ENCODE measurements around the gene FNBP1.
"Not testable (repeated sequence)": the region's sequence is repeated elsewhere in the genome, so short reads cannot be mapped to it uniquely, and the experiment has no call there.

FNBP1 gene

DNA sequence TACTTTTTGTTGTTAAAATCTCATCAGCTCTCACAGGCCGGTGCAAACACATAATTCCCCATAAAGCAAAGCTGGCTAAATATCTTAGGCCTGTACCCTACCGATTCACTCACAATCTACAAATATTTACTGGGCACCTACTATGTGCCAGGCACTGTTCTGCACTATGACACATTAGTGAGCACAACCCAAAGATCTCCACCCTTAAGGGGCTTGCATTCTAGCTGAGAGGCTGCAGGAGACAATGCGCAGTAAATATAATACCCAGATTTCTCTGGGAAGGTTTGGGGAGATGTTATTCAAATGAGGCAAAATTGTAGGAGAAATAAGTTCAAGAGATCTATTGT is 53.7 kb downstream of the FNBP1 start:
- no peak for DNase-seq

DNA sequence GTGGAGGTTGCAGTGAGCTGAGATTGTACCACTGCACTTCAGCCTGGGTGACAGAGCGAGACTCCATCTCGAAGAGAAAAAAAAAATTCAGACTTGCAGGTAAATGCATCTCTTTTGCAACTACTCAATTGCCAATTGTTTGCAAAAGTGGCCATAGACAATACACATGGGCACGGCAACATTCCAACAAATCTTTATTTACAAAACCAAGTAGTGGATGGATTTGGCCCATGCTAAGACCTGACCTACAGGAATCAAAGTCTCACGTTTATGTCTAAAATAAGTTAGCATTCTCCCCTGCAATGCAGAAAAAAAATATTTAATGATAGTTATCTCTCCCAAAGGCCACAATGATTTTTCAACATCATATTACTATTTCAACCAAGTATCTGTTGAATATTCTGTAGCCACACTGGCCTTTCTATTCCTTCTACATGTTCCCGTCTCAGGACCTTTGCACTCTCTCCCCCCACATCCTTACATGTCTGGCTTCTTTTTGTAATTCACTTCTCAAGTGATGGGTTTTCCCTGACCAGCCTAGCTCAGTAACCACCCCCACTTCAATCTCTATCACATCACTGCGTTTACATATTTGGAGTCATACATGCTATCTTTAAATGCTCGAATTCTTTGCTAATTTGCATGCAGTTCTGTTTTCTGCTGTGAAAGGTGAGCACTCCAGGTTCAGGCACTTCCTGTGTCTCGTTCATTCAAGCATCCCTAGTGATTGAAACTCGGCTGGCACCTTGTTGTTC is 54.2 kb downstream of the FNBP1 start:
- DNase-seq = no peak

DNA sequence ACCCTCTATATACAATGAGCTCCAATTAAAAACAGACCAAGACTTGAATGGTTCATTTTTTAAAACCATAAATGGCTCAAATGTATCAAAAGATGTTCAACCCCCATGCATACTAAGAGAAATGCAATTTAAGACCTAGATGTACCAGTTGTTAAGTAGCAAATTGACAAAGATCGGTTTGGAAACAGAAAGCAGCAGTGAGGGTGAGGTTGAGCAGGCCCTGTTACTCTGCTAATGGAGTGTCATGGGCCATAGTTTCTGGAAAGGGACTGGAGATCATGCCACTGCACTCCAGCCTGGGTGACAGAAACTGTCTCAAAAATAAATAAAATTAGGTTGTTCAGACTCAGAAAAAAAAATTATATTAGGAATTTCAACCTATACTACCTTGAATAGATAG is 55.0 kb downstream of the FNBP1 start:
- no peak for DNase-seq

DNA sequence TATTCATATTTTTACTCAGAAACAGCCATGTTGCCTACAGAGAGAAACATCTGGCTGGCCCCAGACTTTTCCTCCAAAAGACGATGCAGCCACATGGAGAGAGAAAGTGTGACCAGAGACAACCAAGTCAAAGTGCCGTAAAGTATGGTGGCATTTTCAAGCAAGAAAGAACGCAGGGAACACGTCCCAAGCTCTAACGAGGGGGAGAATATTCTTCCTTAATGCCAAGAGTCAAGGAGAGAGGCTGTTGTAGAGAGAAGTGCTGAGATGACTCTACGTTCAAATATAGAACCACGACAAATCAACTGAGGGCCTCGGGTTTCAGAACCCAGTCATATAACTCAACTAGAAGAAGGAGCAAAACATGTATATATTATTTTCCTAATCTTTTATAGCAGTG is 55.9 kb downstream of the FNBP1 start:
- no peak for DNase-seq

DNA sequence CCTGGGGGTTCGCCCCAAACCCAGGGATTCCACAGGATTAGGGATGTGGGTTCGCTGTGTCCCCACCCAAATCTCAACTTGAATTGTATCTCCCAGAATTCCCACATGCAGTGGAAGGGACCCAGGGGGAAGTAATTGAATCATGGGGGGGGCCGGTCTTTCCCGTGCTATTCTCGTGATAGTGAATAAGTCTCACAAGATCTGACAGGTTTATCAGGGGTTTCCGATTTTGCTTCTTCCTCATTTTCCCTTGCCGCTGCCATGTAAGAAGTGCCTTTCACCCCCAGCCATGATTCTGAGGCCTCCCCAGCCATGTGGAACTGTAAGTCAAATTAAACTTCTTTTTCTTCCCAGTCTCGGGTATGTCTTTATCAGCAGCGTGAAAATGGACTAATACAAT is 58.4 kb downstream of the FNBP1 start:
- not testable (repeated sequence) for DNase-seq

DNA sequence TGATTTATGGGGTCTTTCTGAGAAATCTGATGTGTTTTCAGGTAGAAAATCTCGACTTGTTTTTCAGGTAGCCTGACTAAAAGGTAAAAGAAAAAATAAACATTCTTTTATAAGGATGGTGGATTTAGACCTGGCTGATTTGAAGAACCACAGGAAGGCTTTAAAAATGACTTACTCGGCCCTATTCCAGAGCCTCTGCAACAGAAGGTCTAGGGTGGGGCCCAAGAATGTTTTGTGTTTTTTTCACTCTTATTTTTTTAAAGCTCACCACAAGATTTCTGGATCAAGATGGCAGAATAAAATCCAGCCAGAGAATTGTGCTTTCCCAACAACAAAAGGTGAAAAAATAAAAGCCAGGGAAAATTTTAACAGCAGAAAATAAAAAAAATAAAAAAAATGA is 59.1 kb downstream of the FNBP1 start:
- no peak for DNase-seq

DNA sequence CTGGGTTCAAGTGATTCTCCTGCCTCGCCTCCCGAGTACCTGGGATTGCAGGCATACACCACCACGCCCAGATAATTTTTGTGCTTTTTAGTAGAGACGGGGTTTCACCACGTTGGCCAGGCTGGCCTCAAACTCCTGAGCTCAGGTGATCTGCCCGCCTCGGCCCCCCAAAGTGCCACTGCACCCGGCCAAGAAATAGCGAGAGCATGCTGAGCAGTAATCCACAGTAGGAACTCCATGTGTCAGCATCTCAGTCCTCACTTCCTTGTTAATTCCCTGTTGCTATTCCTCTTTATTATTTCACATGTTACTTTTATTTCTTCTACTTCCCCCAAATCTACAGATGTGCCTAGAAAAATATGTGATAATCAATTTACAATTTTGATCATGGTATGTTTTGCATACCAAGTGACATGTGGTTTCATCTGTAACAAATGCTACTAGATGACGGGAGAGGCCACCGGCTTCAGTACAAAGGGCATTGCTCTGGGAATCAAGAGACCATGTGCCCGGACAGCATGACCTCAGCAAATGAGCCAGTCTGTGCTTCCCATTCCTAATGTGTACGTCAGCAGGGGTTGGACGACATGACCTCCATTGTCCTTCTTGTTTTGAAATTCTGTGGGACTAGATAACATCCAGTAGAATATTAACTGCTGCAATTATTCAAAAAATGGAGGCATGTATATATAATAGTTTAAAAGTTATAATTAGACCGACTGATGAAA is 61.6 kb downstream of the FNBP1 start:
- DNase-seq = no peak

DNA sequence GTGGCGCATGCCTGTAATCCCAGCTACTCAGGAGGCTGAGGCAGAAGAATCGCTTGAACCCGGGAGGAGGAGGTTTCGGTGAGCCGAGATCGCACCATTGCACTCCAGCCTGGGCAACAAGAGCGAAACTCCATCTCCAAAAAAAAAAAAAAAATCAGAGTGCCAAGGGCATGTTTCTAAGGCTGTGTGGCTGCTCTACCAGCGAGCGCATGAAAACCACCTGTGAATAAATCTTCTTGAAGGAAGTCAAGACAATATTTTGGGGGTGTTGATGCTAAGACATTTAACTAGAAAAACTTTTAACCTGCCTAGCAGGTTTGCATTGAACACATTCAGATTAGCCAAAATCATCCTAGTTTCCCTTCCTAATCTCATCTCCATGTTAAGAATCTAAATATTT is 62.8 kb downstream of the FNBP1 start:
- not testable (repeated sequence) for DNase-seq

DNA sequence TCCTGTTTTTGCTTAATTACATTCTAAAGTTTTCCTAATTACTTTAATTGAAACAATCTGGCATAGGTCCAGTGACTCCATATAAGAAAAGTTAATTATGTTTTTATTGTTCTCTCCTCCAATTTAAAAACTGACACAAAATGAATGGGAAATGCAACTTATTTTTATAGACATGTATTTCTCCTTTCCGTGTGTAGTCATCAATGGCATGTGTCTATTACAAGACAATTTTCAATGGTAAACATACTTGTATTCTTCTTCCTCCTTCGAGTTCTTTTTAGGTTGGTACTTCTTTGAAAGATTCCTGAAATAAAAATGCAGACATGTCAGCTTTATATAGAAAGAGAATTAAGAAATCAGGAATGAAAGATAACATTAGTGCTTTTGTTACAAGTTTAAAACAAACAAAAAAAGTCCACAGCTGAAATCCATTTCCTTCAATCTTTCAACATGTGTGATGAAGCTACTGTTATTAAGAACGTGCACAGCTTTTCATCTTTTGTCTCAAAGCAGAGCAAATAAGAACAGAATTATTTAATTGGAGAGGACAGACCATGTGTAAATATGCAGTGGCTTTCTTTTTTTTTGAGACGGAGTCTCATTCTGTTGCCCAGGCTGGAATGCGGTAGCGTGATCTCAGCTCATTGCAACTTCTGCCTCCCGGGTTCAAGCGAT is 63.8 kb downstream of the FNBP1 start:
- DNase-seq = no peak

DNA sequence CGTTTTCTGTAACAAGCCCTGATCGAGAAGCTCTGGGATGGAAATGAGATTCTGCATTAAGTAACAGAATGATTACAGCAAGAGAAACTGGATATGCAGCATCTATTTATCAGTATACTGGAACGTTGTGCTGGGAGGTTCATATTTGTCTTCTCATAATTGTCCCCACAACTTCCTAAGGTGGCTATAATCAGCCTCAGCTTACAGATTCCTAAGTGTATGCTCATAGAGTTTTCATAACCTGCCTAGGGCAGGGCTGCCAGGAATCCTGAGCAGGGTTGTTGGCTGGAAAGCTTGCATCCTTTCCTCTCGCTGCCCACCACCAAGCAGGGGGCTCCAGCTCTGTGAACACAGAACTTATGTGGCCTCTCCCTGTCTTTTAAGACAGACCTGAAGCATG is 70.2 kb downstream of the FNBP1 start:
- no peak for DNase-seq

DNA sequence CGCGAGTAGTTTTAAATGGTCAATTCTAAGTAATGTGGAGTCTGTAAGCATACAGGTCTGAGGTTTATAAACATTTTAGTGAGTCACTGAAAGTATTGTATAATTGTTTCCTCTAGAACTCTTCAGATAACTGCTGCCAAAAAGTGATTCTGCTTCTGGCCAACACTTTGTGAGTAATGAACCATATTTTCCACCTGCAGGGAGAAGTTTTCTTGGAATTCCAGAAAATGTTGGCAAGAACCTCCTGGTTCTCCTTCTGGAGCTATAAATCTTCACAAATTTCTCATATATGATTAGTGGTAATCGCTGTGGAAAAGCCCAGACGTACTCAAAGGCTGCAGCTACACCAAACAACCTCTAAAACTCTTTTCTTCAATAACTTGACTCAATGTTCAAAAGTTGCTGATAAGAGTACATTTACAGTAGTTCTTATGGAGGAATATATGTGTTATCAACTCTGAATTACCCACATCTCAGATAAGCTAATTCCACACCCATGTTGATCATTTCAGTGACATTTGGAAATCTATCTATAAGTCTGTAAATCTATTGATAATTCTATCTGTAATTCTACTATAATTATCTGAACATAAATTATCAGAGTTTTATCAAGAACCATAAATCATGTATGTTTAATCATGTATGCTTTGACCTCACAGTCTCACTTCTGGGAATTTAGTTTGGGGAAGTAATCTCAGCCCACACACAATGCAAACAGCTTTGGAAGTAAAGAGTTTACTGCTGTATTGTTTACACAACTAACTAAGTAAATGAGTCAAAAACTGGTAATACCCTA is 74.1 kb downstream of the FNBP1 start:
- DNase-seq = no peak

DNA sequence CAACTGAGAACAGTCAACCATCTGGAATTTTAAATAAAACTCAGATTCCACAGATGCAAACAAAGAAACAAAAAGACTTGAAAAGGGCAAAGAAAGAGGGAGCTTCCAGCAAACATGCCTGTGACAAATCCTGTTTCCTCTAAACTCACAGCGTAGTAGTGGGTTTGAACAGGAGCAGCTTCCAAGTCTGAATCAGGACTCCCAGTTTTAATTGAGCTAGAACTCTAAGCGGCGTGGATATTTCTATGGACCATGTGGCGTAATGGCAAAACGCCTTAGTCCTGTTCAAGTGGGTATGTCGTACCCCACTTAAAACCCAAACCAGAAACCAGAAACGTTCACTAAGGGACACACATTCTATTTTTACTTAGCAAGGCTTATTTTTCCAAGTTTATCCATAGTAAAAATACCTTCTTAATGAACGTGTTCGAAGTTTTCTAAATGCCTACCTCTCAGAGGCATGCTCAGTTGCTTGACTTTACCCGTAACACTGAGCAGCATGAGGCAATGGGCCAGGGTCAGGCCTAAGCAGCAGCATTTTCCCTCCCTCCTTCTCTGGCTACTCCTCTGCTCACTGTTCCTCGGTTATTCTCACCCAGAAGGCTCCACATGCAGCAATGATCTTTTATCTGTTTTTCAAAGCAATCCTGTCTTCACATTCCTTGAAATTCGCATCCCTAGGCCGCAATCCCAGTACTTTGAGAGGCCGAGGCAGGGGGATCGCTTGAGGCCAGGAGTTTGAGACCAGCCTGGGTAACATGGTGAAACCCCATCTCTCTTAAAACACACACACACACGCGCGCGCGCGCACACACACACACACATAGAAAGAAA is 77.9 kb downstream of the FNBP1 start:
- DNase-seq = no peak

DNA sequence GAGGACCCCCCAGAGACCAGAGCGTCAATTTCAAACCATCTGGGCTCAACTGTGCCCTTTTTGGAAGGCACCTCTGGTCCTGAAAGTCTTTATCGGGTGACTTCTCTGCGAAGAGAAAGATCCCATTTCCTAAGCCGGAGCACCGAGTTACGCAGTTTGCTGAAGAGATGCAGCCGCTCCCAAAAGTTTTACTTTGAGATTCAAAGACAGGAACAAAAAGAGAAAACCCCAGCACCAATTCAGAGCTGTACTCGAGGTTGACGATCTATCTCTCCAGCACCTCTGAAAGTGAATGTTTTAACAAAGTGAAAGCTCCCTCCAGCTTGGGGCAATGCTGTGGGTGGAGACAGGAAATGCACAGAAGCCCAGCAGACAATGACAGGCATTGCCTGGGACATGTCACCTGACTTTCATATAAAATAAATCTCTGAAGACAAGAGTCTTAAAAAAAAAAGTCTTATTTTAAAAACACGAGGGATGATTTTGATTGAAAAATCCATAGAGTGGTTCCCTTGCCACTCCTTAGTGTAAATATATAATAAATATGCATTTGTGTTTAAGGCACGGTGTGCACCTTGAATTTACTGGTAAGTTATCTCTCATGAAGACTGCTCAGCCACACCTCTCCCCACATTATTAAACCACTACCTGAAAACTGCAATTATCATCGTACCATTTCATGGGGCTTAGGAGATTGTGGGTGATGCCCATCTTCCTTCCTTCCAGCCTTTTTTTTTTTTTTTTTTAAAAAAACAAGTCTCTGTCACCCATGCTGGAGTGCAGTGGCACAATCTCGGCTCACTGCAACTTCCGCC is 79.9 kb downstream of the FNBP1 start:
- DNase-seq = no peak

DNA sequence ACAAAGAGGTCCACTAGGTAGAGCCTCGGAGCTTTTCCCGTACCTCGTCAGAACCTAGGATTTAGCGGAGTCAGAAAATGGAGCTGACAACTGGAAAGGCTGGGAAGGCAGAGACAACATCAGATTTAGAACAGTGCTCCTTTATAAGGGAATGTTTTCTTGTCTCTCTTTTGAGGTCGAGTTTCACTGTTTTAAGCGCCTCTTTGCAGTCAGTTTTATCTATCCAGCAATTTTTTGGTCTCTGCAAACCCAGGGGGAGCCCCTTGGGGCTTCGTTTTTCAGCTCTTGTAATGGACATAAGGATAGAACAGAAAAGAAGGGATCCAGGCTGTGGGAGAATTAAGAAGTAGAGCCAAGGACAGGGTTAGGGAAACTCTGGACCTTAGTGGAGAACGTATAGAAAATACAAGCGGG is 80.5 kb downstream of the FNBP1 start:
- no peak for DNase-seq

DNA sequence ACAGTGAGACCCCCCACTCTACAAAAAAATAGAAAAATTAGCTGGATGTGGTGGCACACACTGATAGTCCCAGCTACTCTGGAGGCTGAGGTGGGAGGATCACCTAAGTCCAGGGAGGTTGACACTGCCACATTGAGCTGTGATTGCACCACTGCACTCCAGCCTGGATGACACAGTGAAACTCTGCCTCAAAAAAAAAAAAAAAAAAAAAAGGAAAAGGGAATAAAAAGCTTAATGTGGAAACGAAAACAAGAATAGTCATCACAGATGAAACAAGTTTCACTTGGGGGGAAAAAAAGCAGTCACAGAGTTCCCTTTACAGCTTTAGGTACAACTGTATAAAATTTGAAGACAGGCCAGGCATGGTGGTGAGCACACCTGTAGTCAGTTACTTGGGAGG is 84.2 kb downstream of the FNBP1 start:
- DNase-seq = no peak

DNA sequence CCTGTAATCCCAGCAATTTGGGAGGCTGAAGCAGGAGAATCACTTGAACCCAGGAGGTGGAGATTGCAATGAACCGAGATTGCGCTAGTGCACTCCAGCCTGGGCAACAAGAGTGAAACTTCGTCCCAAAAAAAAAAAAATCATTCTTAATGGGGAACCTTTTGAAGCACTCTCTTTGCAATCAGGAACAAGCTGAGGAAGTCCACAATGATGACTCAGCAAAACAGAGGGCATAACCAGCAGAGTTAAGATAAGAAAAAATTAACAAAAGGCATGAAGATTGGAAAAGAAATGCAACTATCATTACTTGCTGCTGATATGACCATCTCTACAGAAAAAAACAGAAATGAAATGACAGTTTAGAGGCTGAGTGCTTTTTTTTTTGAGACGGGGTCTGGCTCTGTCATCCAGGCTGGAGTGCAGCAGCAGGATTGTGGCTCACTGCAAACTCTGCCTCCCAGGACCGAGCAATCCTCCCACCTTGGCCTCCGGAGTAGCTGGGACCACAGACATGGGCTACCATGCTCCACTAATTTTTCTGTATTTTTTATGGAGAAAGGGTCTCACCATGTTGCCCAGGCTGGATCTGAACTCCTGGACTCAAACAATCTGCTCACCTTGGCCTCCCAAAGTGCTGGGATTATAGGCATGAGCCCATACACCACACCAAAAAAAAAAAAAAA is 88.0 kb downstream of the FNBP1 start:
- DNase-seq = no peak

DNA sequence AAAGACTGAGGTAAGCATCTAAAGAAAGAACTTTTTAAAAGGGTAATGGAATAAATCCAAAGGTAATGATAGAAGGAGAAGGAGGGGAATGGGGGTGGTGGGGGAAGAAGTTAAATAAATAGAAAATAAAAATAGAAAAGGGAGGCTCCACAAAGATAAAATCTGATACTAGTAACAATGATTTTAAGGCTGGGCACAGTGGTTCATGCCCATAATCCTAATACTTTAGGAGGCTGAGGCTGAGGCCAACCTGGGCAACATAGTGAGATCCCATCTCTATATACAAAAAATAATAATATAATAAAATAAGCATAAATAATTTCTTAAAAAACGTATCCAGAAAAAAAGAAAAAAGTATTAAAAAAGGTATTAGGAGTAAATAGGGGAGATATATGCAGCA is 89.3 kb downstream of the FNBP1 start:
- no peak for DNase-seq

DNA sequence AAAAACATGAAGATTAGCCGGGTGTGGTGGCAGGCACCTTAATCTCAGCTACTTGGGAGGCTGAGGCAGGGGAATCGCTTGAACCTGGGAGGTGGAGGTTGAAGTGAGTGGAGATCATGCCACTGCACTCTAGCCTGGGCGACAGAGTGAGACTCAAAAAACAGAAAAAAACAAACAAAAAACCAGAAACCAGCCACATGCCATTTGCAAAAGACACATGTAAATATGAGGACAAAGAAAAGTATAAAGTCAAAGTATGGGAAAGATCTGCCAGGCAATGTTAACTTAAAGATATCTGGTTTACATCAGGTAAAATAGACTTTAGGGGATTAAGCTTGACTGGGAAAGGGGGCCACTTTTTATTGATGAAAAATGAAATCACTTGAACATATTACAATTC is 90.7 kb downstream of the FNBP1 start:
- DNase-seq = no peak

DNA sequence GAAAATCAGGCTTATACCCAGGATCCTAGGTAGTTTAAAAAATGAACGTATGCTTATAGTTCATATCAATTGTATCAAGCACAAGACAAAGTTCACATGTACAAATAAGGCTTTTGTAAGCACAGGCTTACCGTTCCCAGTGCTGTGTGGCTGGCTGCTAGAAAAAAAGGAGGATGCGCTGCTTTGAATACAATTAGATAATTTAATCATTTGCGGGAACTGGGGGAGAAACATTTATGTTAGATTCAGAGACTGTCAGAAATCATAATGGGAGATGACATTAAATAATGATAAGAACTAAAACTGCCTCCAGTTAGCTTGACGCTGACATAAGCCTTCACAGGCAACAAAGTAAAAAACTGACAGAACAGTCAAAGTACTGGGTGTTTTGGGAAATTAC is 93.2 kb downstream of the FNBP1 start:
- DNase-seq = no peak

DNA sequence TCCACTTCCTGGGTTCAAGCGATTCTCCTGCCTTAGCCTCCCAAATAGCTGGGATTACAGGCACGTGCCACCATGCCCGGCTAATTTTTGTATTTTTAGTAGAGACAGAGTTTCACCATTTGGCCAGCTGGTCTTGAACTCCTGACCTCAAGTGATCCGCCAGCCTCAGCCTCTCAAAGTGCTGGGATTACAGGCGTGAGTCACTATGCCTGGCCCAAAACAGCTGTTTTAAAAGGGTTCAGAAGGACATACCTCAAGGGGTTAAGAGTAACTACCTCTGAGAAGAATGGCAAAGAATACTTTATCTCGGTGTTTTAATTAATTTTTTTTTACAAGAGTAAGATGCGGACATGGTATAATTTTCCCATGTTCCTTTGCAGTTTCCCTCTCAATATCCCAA is 94.4 kb downstream of the FNBP1 start:
- DNase-seq = not testable (repeated sequence)
